HAP-1 (cell line): Measurements from ENCODE around the gene CHN1.

Source experiments
- DNase-seq, 2 experiments: peaks; one replicate each; pipeline ENCODE4 v3.0.0-alpha.2; 2016 to 2020; ENCODE audit warnings: low spot score in 2 of 2
- H3K27me3 ChIP-seq: fragments of 250-450 bp; sonication (Bioruptor Pico); 2 replicates; pipeline ENCODE4 v1.5.1; 2020; ENCODE audit warnings: low read depth, mild to moderate bottlenecking, moderate library complexity
- H3K36me3 ChIP-seq: fragments of 250-450 bp; sonication (Bioruptor Pico); replicated peaks from 2 replicates; pipeline ENCODE4 v1.5.1; 2020; ENCODE audit warnings: mild to moderate bottlenecking
- H3K4me1 ChIP-seq: fragments of 250-450 bp; sonication (Bioruptor Pico); 2 replicates; pipeline ENCODE4 v1.5.1; 2020; ENCODE audit warnings: mild to moderate bottlenecking
- H3K4me3 ChIP-seq: fragments of 250-450 bp; sonication (Bioruptor Pico); 2 replicates; pipeline ENCODE4 v1.5.1; 2020; ENCODE audit warnings: mild to moderate bottlenecking, moderate library complexity
- H3K9me3 ChIP-seq: fragments of 250-450 bp; sonication (Bioruptor Pico); 2 replicates; pipeline ENCODE4 v1.5.1; 2020; ENCODE audit warnings: mild to moderate bottlenecking, moderate library complexity
- in situ Hi-C: fragments of 300-500 bp; cut with MboI; formaldehyde crosslinking; loops from 3 replicates; pipeline ENCODE4 v1.14.3; 2020; ENCODE audit warnings: low sequenced_read_pairs, inconsistent platforms, mixed read lengths

Gene CHN1

DNA sequence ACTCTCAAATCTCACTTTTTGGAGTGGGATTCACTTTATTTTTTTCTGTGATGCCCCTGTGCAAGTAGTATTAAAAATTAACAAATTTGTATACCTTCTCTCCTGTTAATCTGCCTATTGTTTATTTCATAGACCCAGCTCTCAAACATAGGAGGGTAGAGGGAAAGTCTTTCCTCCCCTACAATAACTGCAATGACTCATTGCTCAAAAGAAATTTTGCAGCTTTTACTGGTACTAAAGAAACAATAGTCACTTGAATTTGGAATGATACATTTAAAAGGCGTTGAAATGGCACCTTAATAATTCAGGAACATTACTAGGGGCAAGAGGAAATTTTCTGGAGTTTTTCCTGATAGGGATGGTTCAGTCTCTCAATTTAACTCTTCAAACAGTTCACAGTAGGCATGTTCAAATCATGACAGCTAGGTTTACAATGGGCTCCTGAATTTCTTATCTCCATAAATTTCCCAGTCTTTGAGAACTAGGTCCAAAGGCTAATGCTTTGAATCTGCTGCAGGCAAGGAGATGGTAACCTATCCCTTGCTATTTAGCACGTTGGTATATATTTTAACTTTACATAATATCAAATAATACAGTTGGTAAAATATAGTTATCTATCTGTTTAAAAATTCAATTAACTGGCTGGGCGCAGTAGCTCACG is 88.8 kb downstream of the CHN1 start:
- DNase-seq: peak in 1 of 2 experiments; percentile 64

GRCh38 chr2:174914853-174915760 is 90.1 kb downstream of the CHN1 start:
- peak; percentile 74 to 81 for DNase-seq
- H3K36me3 ChIP-seq: no peaks in the 10 kb centered on the region; the same call in 1 of the 2 replicates
- no peaks in the 10 kb centered on the region for H3K27me3 ChIP-seq
- H3K4me3 ChIP-seq: no peak overlapping the region
- H3K9me3 ChIP-seq: no peaks in the 10 kb centered on the region
- H3K4me1 ChIP-seq: peaks cover 49% of the 10 kb centered on the region
- in situ Hi-C loops: no loop called here

More for the DNA sequence above, 88.8 kb downstream of the CHN1 start:
- H3K27me3 ChIP-seq: no peaks in the 10 kb centered on the region
- in situ Hi-C loops: no loop called here
- H3K4me3 ChIP-seq: no peak overlapping the region
- no peaks in the 10 kb centered on the region; the same call in 1 of the 2 replicates for H3K36me3 ChIP-seq
- no peaks in the 10 kb centered on the region for H3K9me3 ChIP-seq
- peaks cover 51% of the 10 kb centered on the region for H3K4me1 ChIP-seq

DNA sequence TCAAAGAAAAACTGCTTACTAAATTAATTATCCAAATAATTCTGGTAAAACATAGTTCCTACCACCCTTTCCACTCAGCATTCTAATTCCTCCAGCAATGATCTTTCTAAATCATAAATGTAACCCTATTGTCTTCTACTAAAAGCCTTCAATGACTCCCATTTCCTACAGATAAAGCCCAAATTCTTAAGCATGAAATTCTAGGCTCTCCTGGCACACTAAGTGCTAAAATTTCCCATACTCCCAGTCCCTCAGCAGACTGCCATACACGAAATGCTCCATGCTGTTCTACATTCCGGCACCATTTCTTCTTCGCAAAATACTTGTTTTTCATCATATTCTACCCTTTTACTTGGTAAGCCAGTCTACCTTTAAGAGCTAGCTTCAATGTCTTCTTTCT is 96.9 kb downstream of the CHN1 start:
- Histone ChIP-seq H3K27me3 (no peaks in the 10 kb centered on the region), H3K4me1 (peaks cover 8% of the 10 kb centered on the region), H3K36me3 (no peaks in the 10 kb centered on the region; the same call in 1 of the 2 replicates), H3K4me3 (no peak overlapping the region), H3K9me3 (no peaks in the 10 kb centered on the region)
- in situ Hi-C loops: no loop called here
- no peak for DNase-seq

DNA sequence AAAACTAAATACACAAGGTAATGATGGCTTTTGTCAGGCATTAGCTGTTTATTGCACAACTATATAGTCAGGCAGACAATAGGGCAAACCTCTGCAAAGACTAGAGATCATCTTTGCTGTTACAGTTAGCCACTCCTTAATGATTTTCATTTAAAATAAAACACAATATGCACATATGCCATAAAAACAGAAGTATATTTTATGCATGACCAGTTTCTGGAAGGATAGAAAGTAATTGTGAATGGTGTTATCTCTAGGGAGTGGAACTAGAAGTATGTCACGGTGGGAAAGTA is 102.0 kb downstream of the CHN1 start:
- H3K4me3 ChIP-seq: no peak overlapping the region
- in situ Hi-C loops: no loop called here
- peaks cover 40% of the 10 kb centered on the region for H3K4me1 ChIP-seq
- no peaks in the 10 kb centered on the region for H3K9me3 ChIP-seq
- no peak for DNase-seq
- no peaks in the 10 kb centered on the region for H3K27me3 ChIP-seq
- no peaks in the 10 kb centered on the region for H3K36me3 ChIP-seq

GRCh38 chr2:174902506-174903263 is 102.5 kb downstream of the CHN1 start:
- in situ Hi-C loops: no loop called here
- H3K9me3 ChIP-seq: no peaks in the 10 kb centered on the region
- no peaks in the 10 kb centered on the region for H3K36me3 ChIP-seq
- no peak overlapping the region for H3K4me3 ChIP-seq
- no peak for DNase-seq
- peaks cover 43% of the 10 kb centered on the region for H3K4me1 ChIP-seq
- H3K27me3 ChIP-seq: no peaks in the 10 kb centered on the region

GRCh38 chr2:174901075-174901474 is 104.1 kb downstream of the CHN1 start:
- in situ Hi-C loops: no loop called here
- Histone ChIP-seq H3K36me3 (no peaks in the 10 kb centered on the region), H3K9me3 (no peaks in the 10 kb centered on the region), H3K4me1 (peaks cover 58% of the 10 kb centered on the region), H3K4me3 (no peak overlapping the region), H3K27me3 (no peaks in the 10 kb centered on the region)
- peak in 1 of 2 experiments; percentile 51 for DNase-seq

DNA sequence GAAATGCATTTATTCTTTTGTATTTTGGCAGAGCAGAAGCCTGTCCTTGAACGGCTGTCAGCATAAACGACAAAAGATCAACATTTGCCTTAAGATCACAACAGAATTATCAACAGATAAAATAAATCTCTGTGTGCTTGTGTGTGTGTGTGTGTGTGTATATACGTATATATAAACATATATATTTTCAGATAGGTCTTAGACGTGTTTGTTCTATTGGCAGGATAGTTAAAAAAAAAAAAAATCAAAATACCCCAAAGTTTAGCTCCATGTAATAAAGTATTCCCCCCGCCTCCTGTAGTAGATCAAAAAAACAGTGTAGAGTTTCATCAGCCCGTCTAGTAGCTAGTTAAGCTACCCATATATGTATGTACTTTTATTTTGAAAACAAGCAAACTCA is 107.9 kb downstream of the CHN1 start:
- Histone ChIP-seq H3K36me3 (no peaks in the 10 kb centered on the region), H3K9me3 (no peaks in the 10 kb centered on the region), H3K4me3 (no peak overlapping the region), H3K4me1 (peaks cover 46% of the 10 kb centered on the region), H3K27me3 (no peaks in the 10 kb centered on the region)
- DNase-seq: no peak
- in situ Hi-C loops: no loop called here

GRCh38 chr2:174893018-174893417 is 112.2 kb downstream of the CHN1 start:
- Histone ChIP-seq H3K4me3 (no peak overlapping the region), H3K27me3 (no peaks in the 10 kb centered on the region), H3K9me3 (no peaks in the 10 kb centered on the region), H3K4me1 (peaks cover 53% of the 10 kb centered on the region), H3K36me3 (no peaks in the 10 kb centered on the region)
- in situ Hi-C loops: no loop called here
- DNase-seq: no peak

DNA sequence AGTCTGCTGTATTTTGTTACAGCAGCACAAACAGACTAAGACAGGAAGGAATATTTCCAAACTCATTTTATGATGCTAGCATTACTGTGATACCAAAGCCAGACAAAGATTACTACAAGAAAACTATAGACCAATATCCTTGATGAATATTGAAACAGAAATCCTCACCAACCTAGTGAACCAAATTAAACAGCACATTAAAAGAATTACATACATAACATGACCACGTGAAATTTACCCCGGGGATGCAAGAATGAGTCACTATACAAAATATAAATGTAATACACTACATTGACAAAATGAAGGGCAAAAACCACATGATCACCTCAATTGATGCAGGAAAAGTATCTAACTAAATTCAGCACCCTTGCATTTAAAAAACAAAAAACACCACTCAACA is 112.6 kb downstream of the CHN1 start:
- H3K9me3 ChIP-seq: no peaks in the 10 kb centered on the region
- peaks cover 53% of the 10 kb centered on the region for H3K4me1 ChIP-seq
- no peak overlapping the region for H3K4me3 ChIP-seq
- H3K36me3 ChIP-seq: no peaks in the 10 kb centered on the region
- in situ Hi-C loops: no loop called here
- no peak for DNase-seq
- H3K27me3 ChIP-seq: no peaks in the 10 kb centered on the region

GRCh38 chr2:174888646-174889271 is 116.4 kb downstream of the CHN1 start:
- in situ Hi-C loops: no loop called here

GRCh38 chr2:174888146-174888545 is 117.0 kb downstream of the CHN1 start:
- in situ Hi-C loops: no loop called here
- DNase-seq: no peak
- H3K4me3 ChIP-seq: no peak overlapping the region
- peaks cover 60% of the 10 kb centered on the region for H3K4me1 ChIP-seq
- H3K9me3 ChIP-seq: no peaks in the 10 kb centered on the region
- no peaks in the 10 kb centered on the region for H3K36me3 ChIP-seq
- H3K27me3 ChIP-seq: no peaks in the 10 kb centered on the region

More at GRCh38 chr2:174888646-174889271, 116.4 kb downstream of the CHN1 start:
- Histone ChIP-seq H3K36me3 (no peaks in the 10 kb centered on the region), H3K4me1 (peaks cover 55% of the 10 kb centered on the region), H3K4me3 (no peak overlapping the region), H3K9me3 (no peaks in the 10 kb centered on the region), H3K27me3 (no peaks in the 10 kb centered on the region)
- peak; percentile 57 to 62 for DNase-seq

GRCh38 chr2:174882416-174882815 is 122.8 kb downstream of the CHN1 start:
- Histone ChIP-seq H3K27me3 (no peaks in the 10 kb centered on the region), H3K9me3 (no peaks in the 10 kb centered on the region), H3K36me3 (no peaks in the 10 kb centered on the region), H3K4me3 (no peak overlapping the region), H3K4me1 (peaks cover 62% of the 10 kb centered on the region)
- DNase-seq: no peak
- in situ Hi-C loops: no loop called here

DNA sequence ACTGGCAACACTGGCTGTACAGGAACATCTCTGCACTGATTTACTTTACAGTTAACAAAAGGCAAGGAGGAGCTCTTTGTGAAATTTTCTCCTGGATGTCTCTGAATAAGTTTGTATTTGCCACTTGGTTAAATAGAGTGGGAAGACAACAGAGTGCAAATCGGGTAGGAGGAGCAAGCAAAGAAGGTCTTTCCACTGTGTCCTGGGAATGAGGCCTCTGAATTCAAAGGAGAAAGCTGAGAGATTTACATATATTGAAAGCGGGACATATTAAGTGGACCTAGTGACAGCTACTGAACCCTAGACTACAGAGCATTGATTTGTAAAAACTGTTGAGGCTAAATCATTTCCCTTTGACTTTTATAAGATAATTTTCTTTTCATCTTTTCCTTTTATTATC is 123.5 kb downstream of the CHN1 start:
- H3K4me1 ChIP-seq: peaks cover 57% of the 10 kb centered on the region
- in situ Hi-C loops: no loop called here
- peak; percentile 64 to 93 for DNase-seq

More for the DNA sequence above, 123.5 kb downstream of the CHN1 start:
- H3K27me3 ChIP-seq: no peaks in the 10 kb centered on the region
- no peaks in the 10 kb centered on the region for H3K9me3 ChIP-seq
- no peak overlapping the region for H3K4me3 ChIP-seq
- no peaks in the 10 kb centered on the region for H3K36me3 ChIP-seq
